ENCODE data around the gene AP5S1. TPM values are rescaled to one million over a fixed set of nuclear protein-coding genes. Genes with fewer than 3 reads are reported as not detected.

AP5S1 gene
- total and polyA plus RNA-seq, 12 donors = 9.6 to 50.3 (median 23.0) TPM

DNA sequence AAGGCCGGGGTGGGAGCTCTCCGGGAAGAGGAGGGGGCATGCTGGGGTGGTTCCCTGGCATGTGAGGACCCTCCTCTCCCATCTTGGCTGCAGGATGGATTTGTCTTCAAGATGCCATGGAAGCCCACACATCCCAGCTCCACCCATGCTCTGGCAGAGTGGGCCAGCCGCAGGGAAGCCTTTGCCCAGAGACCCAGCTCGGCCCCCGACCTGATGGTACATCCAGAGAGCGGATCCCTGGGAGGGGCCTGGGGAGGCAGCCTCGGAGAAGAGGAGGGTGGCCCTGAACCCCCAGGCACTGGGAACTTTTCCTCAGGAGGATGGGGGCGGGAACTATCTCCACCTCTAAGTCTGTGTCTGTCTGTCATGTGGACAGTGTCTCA is 19.5 kb upstream of the AP5S1 start:
- H3K27me3 ChIP-seq = no peaks in the 10 kb centered on the region
- no peak for TF ChIP-seq POLR2A (IDR thresholded peaks at IDR 0.05)
- TF ChIP-seq, protein P1, sequence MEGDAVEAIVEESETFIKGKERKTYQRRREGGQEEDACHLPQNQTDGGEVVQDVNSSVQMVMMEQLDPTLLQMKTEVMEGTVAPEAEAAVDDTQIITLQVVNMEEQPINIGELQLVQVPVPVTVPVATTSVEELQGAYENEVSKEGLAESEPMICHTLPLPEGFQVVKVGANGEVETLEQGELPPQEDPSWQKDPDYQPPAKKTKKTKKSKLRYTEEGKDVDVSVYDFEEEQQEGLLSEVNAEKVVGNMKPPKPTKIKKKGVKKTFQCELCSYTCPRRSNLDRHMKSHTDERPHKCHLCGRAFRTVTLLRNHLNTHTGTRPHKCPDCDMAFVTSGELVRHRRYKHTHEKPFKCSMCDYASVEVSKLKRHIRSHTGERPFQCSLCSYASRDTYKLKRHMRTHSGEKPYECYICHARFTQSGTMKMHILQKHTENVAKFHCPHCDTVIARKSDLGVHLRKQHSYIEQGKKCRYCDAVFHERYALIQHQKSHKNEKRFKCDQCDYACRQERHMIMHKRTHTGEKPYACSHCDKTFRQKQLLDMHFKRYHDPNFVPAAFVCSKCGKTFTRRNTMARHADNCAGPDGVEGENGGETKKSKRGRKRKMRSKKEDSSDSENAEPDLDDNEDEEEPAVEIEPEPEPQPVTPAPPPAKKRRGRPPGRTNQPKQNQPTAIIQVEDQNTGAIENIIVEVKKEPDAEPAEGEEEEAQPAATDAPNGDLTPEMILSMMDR (IDR thresholded peaks at IDR 0.05) = no peak
- intact Hi-C loops (cut with DNase I) = no loop called here
- H3K4me3 ChIP-seq = no peak overlapping the region
- H3K36me3 ChIP-seq (replicated peaks in 1 of 2) = peaks cover 0 to 46% of the 10 kb centered on the region in 2 donors
- peaks cover 2 to 24% of the 10 kb centered on the region in 2 donors for H3K4me1 ChIP-seq (replicated peaks in 1 of 2)
- 87 to 96% (median 94%) methylated on average over 8 of the region's 8 CpGs for WGBS, 4 donors
- no peak overlapping the region for H3K27ac ChIP-seq
- no peaks in the 10 kb centered on the region for H3K9me3 ChIP-seq (replicated peaks in 1 of 3)
- no peak for DNase-seq

DNA sequence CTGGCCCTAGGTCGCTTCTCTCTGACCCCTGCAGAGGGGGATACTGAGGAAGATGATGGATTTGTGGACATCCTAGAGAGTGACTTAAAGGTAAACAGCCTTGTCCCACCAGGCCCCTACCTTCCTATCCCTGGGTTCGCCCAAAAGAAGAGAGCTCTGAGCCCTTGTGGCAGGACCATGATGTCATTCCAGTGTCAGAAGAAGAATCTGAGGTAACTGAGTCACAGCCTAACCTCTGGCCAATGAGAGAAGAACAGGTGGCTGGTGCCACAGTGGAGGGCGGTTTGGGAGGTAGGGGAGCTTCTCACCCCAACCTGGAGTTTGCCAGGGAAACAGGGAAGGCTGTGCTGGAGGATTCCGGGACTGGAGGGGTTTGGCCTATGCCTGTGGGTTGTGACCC is 19.0 kb upstream of the AP5S1 start:
- H3K4me3 ChIP-seq = no peak overlapping the region
- H3K27me3 ChIP-seq = no peaks in the 10 kb centered on the region
- no peaks in the 10 kb centered on the region for H3K9me3 ChIP-seq (replicated peaks in 1 of 3)
- WGBS, 4 donors = 95 to 100% (median 96%) methylated on average over 4 of the region's 4 CpGs
- peaks cover 0 to 46% of the 10 kb centered on the region in 2 donors for H3K36me3 ChIP-seq (replicated peaks in 1 of 2)
- peaks cover 6 to 28% of the 10 kb centered on the region in 2 donors for H3K4me1 ChIP-seq (replicated peaks in 1 of 2)
- TF ChIP-seq POLR2A (IDR thresholded peaks at IDR 0.05) = no peak
- TF ChIP-seq, protein P1 (IDR thresholded peaks at IDR 0.05) = no peak
- no peak overlapping the region for H3K27ac ChIP-seq
- DNase-seq = no peak
- intact Hi-C loops (cut with DNase I) = no loop called here

DNA sequence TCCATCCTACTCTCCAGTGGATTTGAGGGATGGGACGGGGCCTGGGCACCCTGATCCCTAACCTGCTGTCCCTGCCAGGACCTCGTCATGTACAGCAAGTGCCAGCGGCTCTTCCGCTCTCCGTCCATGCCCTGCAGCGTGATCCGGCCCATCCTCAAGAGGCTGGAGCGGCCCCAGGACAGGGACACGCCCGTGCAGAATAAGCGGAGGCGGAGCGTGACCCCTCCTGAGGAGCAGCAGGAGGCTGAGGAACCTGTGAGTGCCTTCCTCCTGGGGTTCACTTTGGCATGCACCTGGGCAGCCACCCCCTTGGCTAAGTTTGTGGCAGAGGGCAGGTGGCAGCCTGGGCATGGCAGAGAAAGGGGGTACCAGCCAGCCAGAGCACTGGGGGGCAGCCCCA is 18.5 kb upstream of the AP5S1 start:
- TF ChIP-seq, protein P1 (IDR thresholded peaks at IDR 0.05) = no peak
- TF ChIP-seq POLR2A (IDR thresholded peaks at IDR 0.05) = no peak
- DNase-seq = peak in 1 of 7 donors; percentile 21
- WGBS, 4 donors = 92 to 96% (median 95%) methylated on average over 11 to 13 of the region's 13 CpGs
- H3K27me3 ChIP-seq = no peaks in the 10 kb centered on the region
- H3K4me1 ChIP-seq (replicated peaks in 1 of 2) = peaks cover 12 to 28% of the 10 kb centered on the region in 2 donors
- H3K27ac ChIP-seq = no peak overlapping the region
- H3K36me3 ChIP-seq (replicated peaks in 1 of 2) = peaks cover 0 to 46% of the 10 kb centered on the region in 2 donors
- intact Hi-C loops (cut with DNase I) = no loop called here
- no peaks in the 10 kb centered on the region for H3K9me3 ChIP-seq (replicated peaks in 1 of 3)
- no peak overlapping the region for H3K4me3 ChIP-seq

DNA sequence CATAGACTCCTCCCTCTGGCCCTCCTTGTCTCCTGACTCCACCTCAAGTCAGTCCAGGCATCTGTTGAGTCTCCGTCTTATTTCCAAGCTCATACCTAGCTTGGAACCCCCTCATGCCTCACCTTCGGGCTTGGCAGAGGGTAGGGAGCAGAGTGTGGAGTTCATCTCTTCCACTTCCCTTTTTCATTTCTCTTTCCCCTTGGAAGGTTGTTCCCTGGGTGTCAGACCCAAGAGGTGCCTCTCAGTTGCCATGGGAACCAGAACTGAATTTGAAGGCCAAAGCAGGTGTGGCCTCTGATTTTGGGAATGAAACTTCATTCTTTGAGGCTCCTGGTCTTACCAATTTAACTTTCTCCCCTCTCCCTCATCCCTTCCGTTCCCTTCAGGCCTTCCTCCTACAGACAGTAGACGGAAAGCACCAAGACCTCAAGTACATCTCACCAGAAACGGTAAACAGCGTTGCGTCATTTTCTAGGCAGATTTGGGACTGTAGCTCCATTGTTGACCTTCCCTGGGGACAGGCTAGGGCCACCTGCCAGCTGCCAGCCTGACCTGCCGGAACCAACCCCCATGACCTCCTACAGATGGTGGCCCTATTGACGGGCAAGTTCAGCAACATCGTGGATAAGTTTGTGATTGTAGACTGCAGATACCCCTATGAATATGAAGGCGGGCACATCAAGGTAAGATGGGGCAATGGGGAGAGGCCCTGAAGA is 17.7 kb upstream of the AP5S1 start:
- peaks cover 0 to 46% of the 10 kb centered on the region in 2 donors for H3K36me3 ChIP-seq (replicated peaks in 1 of 2)
- intact Hi-C loops (cut with DNase I) = no loop called here
- H3K4me1 ChIP-seq (replicated peaks in 1 of 2) = peaks cover 20 to 28% of the 10 kb centered on the region in 2 donors

More for the DNA sequence above, 17.7 kb upstream of the AP5S1 start:
- Histone ChIP-seq H3K27me3 (no peaks in the 10 kb centered on the region), H3K4me3 (no peak overlapping the region), H3K9me3 (replicated peaks in 1 of 3) (no peaks in the 10 kb centered on the region), H3K27ac (no peak overlapping the region)
- 86 to 92% (median 88%) methylated on average over 11 of the region's 11 CpGs for WGBS, 4 donors
- no peak for DNase-seq
- TF ChIP-seq, protein P1 (IDR thresholded peaks at IDR 0.05) = no peak

Data from adrenal gland (tissue), 12 donors.